GM19397 (cell line): ENCODE results near the gene ASCC1.
A peak's percentile ranks its signal among the peaks of the same experiment; 100 is the strongest.
"Not testable (repeated sequence)": the region's sequence is repeated elsewhere in the genome, so short reads cannot be mapped to it uniquely, and the experiment has no call there.

Experiments used
- ATAC-seq: cut with Tn5 transposase; IDR thresholded peaks from one replicate; pipeline ENCODE4 v1.9.1; 2021; ENCODE audit warnings: mild to moderate bottlenecking, moderate library complexity; ENCODE audit not compliant: unreplicated experiment

Gene ASCC1

GRCh38 chr10:72249176-72249862 lies 33.2 kb upstream of the ASCC1 start:
- not testable (repeated sequence) for ATAC-seq

DNA sequence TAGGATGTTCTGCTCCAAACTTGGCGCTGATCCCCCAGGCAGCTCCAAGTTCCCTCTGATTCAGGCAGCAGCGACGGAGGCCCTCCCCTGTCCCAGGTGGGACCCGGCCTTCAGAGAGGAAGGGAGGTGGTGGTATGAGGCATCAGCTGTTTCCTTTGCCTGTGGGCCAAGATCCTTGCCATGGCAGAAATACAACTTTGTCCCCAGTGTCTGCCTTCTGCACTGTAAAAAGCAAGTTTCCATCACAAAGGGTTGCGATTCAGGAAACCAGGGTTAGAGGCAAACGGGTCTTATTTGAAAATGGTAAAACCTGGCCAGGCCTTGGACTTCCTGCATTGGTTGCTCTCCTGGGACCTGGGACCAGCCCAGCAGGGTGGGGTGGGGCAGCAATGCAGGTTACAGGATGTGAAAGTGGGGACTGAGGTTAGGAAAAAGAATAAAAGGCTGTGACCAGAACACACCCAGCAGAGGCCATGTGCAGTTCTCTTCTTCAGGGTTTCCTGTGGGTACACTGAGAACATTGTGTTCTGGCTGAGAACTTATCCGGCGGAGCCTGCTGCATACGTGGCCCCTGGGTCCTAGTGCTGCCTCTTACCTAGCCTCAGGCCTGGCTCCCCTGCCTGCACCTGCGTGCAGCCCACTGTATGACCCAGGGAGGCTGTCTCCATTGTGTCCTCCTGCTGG lies 32.5 kb upstream of the ASCC1 start:
- peak; percentile 73 for ATAC-seq

GRCh38 chr10:72245949-72246525 lies 30.0 kb upstream of the ASCC1 start:
- ATAC-seq, result no peak

DNA sequence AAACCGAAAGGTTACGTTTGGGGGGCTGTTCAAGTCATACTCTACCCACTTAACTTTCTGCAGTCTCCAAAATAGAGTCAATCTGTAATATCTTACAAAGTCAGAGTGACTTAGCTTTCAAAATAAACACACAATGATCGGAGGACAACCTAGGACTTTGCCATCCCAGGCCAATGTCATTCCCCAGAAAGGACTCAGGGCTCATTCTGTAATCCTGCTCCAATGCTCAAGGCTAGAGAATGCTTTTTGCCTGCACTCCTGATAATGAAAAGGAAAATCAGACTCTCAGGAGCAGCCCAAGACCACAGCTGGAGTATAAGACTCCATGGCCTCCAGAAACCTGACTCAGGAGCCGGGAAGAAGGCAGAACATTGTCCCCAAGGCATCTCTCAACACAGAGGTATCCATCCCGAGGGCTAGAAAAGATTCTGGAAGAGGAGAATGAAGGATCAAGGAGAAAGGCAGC lies 28.5 kb upstream of the ASCC1 start:
- ATAC-seq, result no peak

GRCh38 chr10:72243822-72244437 lies 27.9 kb upstream of the ASCC1 start:
- ATAC-seq, result no peak

GRCh38 chr10:72242675-72243074 lies 26.6 kb upstream of the ASCC1 start:
- ATAC-seq, result no peak

DNA sequence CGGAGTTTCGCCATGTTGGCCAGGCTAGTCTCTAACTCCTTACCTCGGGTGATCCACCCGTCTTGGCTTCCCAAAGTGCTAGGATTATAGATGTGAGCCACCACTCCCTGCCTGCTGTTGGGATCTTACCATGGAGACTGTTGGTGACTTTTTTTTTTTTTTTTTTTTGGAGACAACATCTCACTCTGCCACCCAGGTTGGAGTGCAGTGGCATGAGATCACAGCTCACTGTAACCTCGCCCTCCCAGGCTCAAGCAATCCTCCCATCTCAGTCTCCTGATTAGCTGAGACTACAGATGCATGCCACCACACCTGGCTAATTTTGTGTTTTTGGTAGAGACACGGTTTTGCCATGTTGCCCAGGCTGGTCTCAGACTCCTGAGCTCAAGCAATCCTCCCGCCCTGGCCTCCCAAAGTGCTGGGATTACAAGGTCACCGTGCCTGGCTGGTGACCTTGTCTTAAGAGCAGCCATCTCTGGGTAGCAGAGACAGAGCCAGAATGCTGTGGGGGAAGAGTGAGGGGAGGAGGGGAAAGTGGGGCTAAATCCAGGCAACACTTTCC lies 25.7 kb upstream of the ASCC1 start:
- ATAC-seq, result no peak

GRCh38 chr10:72240371-72240770 lies 24.3 kb upstream of the ASCC1 start:
- no peak for ATAC-seq

DNA sequence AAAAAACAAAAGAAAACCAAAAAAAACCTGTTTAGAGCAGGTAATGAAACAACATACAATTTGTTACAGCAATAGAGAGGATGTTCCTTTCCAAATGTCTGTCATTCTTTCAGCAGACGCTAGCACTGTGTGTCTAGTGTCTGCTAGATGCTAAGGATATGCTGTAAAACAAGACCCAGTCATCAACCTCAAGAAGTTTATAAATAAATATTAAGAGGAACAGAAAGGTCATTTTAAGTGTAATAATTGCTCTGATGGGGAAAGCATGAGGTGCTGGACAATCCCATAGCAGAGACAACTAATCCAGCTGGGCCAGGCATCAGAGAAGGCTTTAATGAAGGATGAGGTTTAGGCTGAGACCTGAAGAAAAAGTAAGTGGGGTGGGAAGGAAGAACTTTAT lies 23.3 kb upstream of the ASCC1 start:
- ATAC-seq, result no peak

DNA sequence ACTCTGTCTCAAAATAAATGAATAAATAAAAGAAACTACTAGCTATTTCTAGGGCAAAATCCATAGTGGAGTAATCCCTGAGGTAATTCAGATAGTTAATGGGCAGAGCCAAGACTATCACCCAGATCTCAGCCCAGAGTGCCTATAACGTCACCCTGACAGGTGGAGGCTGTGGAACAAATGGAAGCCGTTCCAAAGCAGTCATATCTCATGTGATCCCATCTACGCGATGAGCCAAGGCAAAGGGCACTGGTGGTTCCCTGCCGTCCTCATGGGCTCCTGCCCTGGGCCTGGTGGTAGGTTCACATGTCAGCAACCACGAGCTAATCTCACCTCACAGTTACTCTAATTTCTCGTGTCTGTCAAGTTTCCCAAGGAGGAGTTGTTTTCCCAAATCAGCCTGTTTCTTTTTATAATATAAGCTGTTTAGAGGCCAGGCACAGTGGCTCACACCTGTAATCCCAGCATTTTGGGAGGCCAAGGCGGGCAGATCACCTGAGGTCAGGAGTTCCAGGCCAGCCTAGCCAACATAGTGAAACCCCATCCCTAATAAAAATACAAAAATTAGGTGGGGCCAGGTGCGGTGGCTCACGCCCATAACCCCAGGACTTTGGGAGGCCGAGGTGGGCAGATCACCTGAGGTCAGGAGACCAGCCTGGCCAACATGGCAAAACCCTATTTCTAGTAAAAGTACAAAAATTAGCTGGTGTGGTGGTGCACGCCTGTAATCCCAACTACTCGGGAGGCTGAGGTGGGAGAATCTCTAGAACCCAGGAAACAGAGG lies 22.5 kb upstream of the ASCC1 start:
- no peak for ATAC-seq

GRCh38 chr10:72235544-72236279 lies 19.6 kb upstream of the ASCC1 start:
- no peak for ATAC-seq

DNA sequence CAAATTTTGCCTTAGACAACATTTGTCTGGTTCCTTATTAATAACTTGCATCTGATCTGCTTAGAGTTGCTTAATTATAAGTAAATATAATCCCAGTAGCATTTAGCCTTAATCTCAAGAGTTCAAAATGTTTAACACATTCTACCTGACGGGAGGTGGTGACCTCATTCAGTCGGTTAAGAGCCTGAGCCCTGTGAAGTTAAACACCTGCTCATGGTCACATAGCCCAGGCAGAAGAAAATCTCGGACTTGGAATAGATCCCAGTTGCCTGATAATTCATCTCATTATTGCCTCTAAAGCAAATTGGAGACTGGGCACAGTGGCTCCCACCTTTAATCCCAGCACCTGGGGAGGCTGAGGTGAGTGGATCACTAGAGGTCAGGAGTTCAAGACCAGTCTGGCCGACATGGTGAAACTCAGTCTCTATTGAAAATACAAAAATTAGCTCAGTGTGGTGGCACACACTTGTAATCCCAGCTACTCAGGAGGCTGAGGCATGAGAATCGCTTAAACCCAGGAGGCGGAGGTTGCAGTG lies 18.6 kb upstream of the ASCC1 start:
- no peak for ATAC-seq

DNA sequence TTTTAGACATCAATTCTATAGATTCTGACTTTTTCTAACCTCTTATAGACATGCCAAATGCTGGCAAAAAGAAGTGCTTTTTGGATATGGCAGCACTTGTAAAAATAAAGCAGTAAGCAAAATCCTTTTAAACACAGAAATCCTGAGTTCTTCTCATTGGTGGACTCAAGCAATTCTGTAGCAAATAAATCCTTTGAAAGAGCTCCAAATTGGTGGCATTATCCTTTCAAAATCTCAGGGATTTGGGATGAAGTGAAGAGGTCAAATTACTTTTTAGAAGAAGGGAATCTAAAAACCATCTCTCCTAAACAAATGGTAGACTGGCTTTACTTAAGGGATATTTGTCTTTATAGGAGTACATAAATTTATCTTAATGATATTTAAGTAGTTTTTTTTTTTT lies 17.5 kb upstream of the ASCC1 start:
- no peak for ATAC-seq

- ATAC-seq, result no peak
Observed at GRCh38 chr10:72229261-72230251, 13.5 kb upstream of the ASCC1 start.

- ATAC-seq, result no peak
Observed at GRCh38 chr10:72228318-72228751, 12.3 kb upstream of the ASCC1 start.

DNA sequence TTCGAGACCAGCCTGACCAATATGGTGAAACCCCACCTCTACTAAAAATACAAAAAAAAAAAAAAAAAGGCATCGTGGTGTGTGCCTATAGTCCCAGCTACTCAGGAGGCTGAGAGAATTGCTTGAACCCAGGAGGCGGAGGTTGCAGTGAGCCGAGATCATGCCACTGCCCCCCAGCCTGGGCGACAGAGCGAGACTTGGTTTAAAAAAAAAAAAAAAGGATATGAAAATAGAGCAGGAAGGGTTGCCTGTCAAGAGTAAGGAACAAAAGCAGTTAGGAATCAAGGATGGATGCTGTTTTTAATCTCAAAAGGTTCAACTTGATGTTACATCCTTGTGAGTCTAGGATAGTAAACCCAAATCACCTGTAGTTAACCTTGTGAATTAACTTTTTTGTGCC lies 11.8 kb upstream of the ASCC1 start:
- no peak for ATAC-seq

DNA sequence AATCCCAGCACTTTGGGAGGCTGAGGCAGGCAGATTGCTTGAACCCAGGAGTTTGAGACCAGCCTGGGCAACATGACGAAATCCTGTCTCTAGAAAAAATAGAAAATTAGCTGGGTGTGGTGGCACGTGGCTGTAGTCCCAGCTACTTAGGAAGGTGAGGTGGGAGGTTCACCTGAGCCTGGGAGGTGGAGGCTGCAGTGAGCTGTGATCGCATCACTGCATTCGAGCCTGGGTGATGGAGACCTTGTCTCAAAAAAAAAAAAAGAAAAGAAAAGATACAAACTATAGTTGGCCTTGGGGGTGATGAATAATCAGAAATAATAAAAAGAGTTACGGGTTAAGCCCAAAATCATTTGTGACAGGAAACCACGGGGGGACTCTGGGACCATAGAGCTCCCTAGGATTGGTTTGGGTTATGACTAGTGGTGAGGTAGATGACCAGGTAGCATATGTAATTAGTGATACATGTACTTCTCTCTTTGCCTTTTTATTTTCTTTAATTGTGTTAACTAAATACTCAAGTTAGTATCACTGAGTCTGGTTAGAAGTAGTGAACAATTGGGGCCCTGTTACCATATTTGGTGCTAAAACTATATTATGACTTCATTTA lies 10.4 kb upstream of the ASCC1 start:
- ATAC-seq, result no peak

DNA sequence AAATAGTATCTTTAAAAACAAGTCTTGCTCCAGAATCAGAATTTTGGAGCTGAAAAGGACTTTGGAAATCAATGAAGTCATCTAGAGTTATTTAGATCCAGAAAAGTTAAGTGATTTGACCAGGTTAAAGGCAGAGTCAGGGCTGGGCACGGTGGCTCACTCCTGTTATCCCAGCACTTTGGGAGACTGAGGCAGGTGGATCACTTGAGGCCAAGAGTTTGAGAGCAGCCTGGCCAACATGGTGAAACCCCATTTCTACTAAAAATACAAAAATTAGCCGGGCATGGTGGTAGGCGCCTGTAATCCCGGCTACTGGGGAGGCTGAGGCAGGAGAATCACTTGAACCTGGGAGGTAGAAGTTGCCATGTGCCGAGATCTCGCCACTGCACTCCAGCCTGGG lies 8.1 kb upstream of the ASCC1 start:
- not testable (repeated sequence) for ATAC-seq
